Hematopoietic multipotent progenitor cell treated with erythropoietin and hydrocortisone succinate and interleukin-3 and kit ligand, for 8 days (in vitro differentiated cells): ENCODE measurements around the gene TRAF3.
"Not testable (repeated sequence)": the region's sequence is repeated elsewhere in the genome, so short reads cannot be mapped to it uniquely, and the experiment has no call there.

Experiments
- DNase-seq: peaks from one replicate; pipeline ENCODE4 v3.0.0-alpha.2; 2015

The TRAF3 gene

DNA sequence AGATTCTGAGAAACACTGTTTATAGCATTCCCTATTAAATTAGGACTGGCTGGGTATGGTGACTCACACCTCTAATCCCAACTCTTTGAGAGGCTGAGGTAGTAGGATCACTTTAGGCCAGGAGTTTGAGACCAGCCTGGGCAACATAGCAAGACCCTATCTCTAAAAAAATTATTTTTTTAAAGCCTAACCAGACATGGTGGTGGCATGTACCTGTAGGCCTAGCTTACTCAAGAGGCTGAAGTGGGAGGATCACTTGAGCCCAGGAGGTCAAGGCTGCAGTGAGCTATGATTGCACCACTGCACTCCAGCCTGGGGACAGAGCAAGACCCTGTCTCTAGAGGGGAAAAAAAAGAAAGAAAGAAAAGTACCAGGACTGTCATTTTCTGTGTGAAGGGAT lies 119.5 kb downstream of the TRAF3 start:
- DNase-seq = not testable (repeated sequence)

DNA sequence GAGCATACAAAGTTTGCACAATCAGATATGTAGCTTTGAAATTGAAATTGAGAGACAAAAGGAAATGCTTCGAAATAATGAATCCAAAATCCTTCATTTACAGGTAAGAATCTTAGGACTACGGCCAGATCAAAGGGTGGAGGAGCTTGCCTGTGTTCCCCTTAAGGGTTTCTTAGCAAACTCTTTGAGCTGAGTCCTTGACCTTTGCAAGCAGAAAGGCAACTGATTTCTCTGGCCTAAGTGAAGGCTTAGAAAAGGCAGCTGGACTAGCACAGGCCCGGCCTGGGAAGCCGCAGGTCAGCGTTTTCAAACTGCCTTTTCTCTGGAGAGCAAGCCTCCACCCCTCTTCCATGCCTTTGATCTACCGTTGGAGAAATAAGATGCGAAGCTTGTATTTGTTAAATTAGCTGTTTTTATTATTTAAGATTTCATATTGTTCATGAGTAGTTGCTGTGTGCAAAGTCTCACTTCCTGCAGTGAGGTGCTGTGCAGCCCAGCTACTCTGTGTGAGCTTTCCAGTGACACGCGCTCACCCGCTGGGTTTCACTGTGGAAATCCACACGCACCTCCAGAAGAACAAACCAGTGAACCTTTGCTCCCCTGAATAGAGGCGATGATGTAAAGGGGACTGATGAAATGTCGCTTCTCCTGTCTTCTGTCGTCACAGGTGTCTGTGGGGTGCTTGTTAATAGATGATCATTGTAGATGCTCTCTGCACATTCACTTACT lies 120.2 kb downstream of the TRAF3 start:
- no peak for DNase-seq

DNA sequence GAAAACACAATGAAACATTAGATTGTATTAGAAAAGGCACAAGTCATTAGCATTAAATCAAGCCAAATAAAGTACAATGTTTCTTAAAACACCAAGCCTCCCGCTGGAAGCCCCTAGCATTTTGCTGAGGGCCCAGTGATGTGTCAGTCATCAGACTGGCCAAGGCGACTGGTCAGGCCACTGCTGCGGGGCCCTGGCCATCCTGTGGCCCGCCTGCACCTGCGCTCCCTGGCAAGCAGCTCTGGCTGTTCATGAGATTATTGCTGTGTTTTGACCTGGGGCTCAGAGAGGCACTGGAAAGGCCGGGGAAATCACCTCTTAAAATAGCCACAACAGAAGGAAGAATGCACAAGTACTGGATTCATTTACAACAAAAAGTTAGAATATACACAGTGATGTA lies 121.0 kb downstream of the TRAF3 start:
- no peak for DNase-seq

DNA sequence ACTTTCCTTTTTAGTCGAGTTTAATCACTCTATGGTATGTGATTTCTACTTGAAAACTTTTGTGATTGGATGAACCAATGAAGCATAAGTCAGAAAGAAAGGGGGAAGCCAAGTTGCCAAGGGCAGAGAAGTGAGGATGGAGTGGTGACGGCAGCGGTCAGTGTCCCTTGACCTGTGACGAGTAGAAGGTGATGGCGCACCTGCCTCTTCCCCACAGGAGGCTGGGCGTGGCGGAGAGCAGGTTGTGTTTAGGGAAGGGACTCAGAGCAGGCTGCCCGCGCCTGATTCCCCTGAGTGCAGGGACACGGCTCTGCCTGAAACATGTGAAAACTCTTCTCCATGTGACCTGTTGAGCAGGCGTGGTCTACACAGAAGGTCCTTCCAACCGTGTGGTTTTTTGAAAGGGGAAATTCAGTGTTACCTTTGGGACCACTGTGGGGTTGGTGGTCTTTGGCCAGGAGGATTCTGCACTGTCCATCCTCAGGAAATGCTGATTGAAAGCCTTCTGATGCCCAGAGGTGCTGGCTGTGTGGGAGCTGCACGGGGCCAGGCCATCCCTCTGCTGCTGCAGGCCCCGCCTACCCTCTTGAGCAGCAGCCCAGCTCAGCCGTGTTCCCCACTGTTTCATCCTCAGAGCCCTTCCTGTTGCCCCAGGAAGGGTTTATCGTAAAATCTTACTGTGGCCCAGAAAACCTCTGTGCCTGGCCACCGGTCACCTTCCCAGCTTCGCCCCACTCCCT lies 121.7 kb downstream of the TRAF3 start:
- DNase-seq = no peak

DNA sequence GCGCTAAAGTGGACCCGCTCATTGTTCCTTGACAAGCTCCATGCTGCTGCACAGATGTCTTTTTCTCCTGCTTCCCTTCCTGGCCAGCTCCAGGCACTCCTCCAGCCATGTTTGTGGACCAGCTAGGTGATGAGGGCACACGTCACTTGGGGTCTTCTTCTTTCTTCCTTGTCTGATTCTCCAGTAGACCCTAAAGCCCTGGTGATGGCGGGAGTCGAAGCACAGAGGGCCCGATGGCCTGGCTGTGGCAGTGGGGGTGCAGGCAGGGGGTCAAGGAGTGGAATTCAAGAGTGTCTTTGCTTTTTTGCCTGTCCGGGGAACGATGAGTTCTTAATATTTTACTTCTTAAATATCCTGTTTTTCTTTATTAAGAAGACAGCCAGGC lies 122.3 kb downstream of the TRAF3 start:
- DNase-seq = no peak

GRCh38 chr14:102900631-102901571 lies 123.7 kb downstream of the TRAF3 start:
- no peak for DNase-seq

GRCh38 chr14:102901633-102902032 lies 124.4 kb downstream of the TRAF3 start:
- no peak for DNase-seq

GRCh38 chr14:102902086-102902485 lies 124.8 kb downstream of the TRAF3 start:
- DNase-seq = no peak

- DNase-seq = no peak
Measured at GRCh38 chr14:102902523-102903247, 125.4 kb downstream of the TRAF3 start.

DNA sequence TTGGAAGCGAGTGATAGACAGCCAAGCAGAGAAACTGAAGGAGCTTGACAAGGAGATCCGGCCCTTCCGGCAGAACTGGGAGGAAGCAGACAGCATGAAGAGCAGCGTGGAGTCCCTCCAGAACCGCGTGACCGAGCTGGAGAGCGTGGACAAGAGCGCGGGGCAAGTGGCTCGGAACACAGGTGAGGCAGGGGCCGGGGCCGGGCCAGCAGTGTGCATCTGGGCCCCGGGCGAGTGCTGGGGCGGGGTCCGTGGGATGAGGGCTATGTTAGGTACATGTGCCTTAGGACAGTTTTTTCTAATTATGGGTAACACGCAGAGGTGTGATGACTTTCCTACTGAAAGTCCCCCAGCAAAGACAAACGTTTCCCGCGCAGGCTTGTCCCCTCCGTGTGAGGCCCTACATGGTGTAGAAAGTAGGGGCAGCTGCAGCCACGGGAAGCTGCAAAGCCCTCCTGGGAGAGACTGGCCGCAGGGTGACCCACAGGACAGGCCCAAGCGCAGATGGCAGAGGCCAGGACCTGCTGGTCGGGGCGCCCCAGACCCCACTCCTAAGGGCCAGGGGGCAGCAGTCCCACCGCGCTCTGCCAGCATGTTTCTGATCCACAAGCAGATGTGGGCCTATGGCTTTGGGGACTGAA lies 126.1 kb downstream of the TRAF3 start:
- DNase-seq = no peak

DNA sequence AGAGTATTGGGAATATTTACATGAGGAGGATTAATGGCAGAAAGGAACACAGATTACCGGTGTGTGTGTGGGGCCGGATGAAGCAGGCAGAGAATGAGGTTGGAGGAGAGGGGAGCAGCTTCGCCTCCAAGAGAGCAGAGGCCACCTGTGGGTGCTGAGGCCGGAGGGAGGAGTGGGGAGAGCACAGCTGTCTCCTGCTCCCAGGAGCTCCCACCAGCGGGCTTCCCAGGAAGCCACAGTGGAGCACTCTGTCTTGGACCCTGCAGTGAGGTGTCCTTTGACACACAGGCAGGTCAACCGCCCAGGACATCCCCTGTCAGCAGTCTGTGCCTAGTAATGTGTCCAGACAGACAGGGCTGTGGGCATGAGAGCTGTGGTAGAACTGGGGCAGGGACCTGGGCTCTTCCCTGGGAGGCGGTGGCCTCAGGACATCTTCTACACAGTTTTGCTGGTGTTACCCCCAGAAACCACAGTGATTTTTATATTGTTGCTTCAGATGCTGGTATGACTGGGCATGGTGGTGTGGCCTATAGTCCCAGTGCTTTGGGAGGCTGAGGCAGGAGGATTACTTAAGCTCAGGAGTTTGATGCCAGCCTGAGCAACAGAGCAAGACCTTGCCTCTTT lies 126.8 kb downstream of the TRAF3 start:
- no peak for DNase-seq

DNA sequence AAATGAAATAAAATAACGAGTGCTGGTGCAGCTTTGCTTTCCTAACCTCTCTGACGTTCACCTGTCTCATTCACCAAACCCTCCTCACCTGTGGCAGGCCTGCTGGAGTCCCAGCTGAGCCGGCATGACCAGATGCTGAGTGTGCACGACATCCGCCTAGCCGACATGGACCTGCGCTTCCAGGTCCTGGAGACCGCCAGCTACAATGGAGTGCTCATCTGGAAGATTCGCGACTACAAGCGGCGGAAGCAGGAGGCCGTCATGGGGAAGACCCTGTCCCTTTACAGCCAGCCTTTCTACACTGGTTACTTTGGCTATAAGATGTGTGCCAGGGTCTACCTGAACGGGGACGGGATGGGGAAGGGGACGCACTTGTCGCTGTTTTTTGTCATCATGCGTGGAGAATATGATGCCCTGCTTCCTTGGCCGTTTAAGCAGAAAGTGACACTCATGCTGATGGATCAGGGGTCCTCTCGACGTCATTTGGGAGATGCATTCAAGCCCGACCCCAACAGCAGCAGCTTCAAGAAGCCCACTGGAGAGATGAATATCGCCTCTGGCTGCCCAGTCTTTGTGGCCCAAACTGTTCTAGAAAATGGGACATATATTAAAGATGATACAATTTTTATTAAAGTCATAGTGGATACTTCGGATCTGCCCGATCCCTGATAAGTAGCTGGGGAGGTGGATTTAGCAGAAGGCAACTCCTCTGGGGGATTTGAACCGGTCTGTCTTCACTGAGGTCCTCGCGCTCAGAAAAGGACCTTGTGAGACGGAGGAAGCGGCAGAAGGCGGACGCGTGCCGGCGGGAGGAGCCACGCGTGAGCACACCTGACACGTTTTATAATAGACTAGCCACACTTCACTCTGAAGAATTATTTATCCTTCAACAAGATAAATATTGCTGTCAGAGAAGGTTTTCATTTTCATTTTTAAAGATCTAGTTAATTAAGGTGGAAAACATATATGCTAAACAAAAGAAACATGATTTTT lies 128.2 kb downstream of the TRAF3 start:
- DNase-seq = no peak

GRCh38 chr14:102906616-102907302 lies 129.5 kb downstream of the TRAF3 start:
- no peak for DNase-seq

DNA sequence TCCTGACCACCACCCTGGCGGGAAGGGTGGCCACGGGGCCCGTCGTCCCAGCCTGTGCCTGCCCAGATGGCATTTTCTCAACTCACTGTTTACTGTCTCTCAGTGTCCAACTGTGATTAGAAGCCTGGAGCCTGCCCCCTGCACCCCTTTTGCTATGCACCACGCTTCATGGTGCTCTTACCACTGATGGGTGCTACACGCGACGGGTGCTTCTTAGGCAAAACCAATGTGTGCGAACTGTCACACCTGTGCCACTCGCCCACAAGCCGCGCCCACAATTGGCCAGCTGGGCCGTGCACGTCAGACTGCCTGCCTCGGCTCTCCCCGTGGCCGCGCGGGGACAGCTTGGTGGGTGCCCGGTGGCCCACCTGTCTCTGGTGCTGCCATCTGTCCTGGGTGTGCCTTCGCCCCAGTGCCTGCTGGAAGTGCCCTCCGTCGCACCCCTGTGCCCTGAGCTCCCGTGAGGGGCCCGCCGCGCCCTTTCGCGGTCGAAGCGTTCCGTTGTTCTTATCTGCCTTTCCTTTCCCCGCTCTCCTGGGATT lies 130.1 kb downstream of the TRAF3 start:
- DNase-seq = no peak

DNA sequence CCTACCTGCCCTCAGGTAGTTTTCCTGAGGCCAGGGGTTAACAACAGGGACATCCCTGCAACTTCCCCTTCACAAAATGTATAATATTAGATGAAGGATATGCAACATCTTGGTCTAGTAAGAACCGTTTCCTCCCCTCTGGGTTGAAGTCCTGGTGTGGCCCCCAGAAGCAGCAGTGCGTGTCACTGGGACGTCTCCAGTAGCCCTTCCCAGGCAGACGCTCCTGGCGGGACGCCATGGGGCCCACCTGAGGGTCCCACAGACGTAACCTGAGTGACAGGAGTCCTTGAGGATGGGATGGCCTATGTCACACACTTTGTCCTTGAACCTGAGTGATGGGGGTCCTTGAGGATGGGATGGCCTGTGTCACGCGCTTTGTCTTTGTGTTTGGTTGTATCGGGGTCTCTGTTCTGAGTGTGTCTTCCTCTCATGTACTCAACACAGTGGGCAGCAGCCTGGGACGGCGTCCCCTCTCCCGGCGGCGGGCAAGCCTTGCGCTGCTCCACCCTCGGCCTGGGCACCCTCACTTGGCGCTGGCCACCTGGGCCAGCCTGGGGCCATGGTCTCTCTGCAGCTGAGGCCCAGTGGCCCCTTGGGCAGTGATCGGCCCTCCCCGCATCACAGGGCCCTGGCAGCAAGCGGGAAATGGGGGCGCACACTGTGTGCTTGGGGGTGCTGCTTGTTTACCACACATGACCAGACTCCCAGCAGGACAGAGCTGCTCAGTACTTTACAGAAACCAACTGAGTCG lies 130.9 kb downstream of the TRAF3 start:
- DNase-seq = no peak

DNA sequence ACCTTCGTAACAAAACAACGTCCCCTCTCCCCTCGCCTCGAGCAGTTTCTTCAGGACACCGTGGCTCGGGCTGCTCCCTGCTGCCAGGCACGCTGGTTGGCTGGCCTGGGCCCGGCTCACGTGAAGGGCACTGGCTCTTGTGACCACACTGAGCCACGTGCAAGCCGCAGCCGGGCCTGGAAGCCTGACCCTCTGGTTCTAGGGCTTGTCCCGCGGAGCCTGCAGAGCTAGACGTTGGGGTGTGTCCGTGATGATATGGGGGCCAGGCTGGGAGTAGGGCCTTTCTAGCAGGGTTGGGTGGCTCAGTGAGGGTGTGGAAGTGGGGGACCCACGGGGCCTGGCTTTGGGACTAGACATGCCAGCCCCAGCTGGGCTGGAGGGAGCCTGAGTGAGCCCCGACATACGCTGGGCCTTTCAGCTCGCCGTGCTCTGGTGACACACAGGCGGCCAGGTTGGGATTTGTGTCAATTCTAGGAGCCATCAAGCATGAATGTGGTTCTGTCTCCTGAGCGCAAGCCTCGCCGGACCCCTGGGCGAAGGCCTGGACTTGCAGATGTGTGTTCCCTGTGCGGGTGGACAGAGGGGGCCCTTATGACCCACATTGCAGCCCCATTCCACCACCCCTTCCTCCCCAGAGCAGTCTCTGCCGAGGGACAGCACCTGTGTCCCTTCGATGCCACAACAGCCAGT lies 131.7 kb downstream of the TRAF3 start:
- no peak for DNase-seq

GRCh38 chr14:102909462-102909861 lies 132.2 kb downstream of the TRAF3 start:
- DNase-seq = no peak

GRCh38 chr14:102909911-102910310 lies 132.7 kb downstream of the TRAF3 start:
- DNase-seq = no peak
